ENCODE results near the gene TMCO6.
"Not testable (repeated sequence)": the region's sequence is repeated elsewhere in the genome, so short reads cannot be mapped to it uniquely, and the experiment has no call there.

The TMCO6 gene

DNA sequence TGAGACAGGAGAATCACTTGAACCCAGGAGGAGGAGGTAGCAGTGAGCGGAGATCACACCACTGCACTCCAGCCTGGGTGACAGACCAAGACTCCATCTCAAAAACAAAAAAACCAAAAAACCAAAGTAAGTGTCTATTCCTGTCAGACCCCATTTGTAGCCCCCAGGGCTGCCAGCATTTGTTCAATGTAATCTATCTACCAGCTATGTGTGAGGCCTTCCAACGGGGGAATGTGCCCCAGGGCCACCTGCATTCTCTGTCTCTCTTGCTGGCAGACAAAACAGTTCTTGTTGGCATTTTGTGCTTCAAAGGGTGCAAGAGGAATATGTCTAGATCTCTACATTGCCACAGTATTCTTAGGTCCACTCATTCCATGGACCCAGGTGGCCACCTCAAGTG, 40.4 kb upstream of the TMCO6 start:
- no peak for TF ChIP-seq ZFX (IDR thresholded peaks at IDR 0.05; ENCODE audit: borderline replicate concordance)
- TF ChIP-seq, protein P1, sequence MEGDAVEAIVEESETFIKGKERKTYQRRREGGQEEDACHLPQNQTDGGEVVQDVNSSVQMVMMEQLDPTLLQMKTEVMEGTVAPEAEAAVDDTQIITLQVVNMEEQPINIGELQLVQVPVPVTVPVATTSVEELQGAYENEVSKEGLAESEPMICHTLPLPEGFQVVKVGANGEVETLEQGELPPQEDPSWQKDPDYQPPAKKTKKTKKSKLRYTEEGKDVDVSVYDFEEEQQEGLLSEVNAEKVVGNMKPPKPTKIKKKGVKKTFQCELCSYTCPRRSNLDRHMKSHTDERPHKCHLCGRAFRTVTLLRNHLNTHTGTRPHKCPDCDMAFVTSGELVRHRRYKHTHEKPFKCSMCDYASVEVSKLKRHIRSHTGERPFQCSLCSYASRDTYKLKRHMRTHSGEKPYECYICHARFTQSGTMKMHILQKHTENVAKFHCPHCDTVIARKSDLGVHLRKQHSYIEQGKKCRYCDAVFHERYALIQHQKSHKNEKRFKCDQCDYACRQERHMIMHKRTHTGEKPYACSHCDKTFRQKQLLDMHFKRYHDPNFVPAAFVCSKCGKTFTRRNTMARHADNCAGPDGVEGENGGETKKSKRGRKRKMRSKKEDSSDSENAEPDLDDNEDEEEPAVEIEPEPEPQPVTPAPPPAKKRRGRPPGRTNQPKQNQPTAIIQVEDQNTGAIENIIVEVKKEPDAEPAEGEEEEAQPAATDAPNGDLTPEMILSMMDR (IDR thresholded peaks at IDR 0.05): no peak
- H3K27ac ChIP-seq: no peak overlapping the region

DNA sequence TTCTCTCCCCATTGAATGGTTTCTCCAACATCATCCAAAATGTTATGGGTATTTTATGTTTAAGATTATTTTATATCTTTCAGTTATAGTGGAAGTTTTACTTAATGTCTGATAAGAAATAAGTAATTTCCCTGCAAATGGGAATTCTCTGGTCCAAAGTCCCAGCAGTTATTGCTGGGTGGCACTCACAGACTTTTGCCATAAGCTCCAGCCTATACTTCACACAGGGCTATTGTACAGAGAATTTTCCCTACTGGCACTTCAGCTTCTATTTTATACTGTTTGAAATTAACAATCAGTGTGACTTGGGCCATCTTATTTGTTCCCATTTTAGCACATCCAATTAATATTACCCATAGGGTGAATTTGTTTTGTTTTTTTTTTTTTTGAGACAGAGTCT, 39.2 kb upstream of the TMCO6 start:
- no peak overlapping the region for H3K27ac ChIP-seq
- TF ChIP-seq ZFX (IDR thresholded peaks at IDR 0.05; ENCODE audit: borderline replicate concordance): no peak
- TF ChIP-seq, protein P1 (IDR thresholded peaks at IDR 0.05): no peak

DNA sequence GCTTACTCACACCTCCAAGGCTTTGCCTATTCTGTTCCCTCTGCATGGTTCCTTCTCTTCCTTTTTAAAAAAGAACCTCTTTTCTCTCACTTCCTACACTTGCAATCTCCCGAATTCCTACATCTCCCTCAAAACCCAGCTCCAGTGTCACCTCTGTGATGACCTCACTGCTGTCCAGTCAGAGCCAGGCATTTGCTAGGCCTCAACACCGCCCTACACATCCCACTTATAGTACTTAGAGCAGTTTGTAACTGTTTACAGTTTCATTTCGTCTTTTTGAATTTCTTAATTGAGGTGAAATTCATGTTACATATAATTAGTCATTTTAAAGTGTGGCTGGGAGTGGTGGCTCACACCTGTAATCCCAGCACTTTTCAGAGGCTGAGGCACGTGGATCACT, 37.1 kb upstream of the TMCO6 start:
- no peak for TF ChIP-seq ZFX (IDR thresholded peaks at IDR 0.05; ENCODE audit: borderline replicate concordance)
- TF ChIP-seq, protein P1 (IDR thresholded peaks at IDR 0.05): no peak
- H3K27ac ChIP-seq: no peak overlapping the region

DNA sequence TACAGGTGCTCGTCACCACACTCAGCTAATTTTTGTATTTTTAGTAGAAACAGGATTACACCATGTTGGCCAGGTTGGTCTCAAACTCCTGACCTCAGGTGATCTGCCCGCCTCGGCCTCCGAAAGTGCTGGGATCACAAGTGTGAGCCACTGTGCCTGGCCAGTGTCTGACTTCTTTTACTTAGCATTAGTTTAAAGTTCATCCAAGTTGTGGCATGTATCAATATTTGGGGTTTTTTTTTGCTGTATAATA, 35.9 kb upstream of the TMCO6 start:
- H3K27ac ChIP-seq: not testable (repeated sequence)

DNA sequence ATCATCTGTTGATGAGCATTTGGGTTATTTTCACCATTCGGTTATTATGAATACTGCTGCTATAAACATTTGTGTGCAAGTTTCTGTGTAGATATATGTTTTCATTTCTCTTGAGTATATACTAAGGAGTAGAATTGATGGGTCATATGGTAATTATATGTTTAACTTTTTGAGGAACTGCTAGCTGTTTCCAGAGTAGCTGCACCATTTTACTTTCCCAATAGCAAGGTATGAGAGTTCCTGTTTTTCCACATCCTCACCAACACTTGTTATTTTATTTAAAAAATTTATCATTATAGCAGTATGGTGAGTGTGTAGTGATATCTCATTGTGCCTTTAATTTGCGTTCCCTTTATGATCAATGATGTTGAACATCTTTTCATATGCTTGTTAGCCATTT, 35.5 kb upstream of the TMCO6 start:
- no peak overlapping the region for H3K27ac ChIP-seq
- TF ChIP-seq, protein P1 (IDR thresholded peaks at IDR 0.05): no peak
- TF ChIP-seq ZFX (IDR thresholded peaks at IDR 0.05; ENCODE audit: borderline replicate concordance): no peak

DNA sequence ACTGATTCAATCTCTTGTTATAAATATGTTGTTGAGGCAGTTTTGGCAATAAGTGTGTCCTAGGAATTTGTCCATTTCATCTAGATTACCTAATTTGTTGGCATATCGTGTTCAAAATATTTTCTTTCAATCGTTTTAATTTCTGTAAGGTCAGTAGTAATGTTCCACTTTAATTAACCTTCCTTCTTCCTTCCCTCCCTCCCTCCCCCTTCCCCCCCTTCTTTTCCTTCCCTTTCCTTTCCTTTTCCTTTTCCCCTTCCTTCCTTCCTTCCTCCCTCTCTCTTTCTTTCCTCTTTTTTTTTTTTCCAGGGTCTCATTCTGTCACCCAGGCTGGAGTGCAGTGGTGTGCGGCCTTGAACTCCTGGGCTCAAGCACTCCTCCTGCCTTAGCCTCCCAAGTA, 33.4 kb upstream of the TMCO6 start:
- TF ChIP-seq, protein P1 (IDR thresholded peaks at IDR 0.05): no peak
- TF ChIP-seq ZFX (IDR thresholded peaks at IDR 0.05; ENCODE audit: borderline replicate concordance): no peak
- H3K27ac ChIP-seq: no peak overlapping the region

DNA sequence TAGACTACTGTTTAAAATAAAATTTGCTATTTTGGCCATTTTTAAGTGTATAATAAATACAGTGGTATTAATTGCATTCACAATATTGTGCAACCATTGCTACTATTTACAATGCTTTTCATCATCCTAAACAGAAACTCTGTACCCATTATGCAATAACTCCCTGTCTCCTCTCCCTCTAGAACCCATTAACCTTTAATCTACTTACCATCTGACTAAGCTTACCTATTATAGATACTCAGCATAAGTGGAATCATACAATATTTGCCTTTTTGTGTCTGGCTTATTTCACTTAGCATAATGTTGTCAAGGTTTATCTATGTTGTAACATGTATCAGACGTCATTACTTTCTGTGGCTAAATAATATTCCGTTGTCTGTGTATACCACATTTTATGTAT, 32.2 kb upstream of the TMCO6 start:
- TF ChIP-seq, protein P1 (IDR thresholded peaks at IDR 0.05): no peak
- no peak for TF ChIP-seq ZFX (IDR thresholded peaks at IDR 0.05; ENCODE audit: borderline replicate concordance)
- no peak overlapping the region for H3K27ac ChIP-seq

DNA sequence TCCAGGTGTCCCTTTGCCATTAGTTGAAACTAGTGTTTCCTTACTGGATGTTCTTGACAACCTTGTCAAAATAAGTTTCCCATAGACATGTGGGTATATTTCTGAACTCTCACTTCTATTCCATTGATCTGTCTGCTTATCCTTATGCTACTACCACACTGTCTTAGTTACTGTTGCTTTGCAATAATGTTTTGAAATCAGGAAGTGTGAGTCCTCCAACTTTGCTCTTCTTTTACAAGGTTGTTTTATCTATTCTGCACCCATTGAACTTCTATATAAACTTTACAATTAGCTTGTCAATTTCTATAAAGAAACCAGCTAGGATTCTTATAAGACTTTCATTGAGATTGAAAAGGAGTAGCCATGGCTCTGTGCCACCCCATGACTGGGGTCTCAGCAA, 30.5 kb upstream of the TMCO6 start:
- H3K27ac ChIP-seq: no peak overlapping the region
- TF ChIP-seq, protein P1 (IDR thresholded peaks at IDR 0.05): no peak
- no peak for TF ChIP-seq ZFX (IDR thresholded peaks at IDR 0.05; ENCODE audit: borderline replicate concordance)
